ENCODE results near the gene NLRP2B.

NLRP2B gene

DNA sequence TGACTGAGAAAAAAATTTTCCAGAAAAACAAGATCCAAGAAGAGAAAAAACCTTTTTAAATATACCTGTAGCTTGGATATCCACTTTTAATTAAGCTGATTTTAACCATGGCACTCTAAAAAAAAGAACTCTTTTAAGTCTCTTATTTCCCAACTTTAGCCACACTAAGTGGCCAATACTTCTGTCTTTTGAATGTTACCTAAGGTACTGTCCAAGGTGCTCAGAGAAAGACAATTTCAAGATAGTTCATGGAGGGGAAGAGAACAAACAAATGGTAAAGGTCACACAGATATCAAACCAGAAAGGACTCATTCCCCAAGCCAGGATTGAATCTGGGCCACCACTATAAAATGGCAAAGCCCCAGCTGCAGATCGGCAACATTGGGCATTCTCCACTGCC lies 10.1 kb downstream of the NLRP2B start:
- Histone ChIP-seq H3K4me2 (ENCODE audit: low read depth, low read length, poor library complexity, severe bottlenecking) (no peak overlapping the region), H3K79me2 (ENCODE audit: insufficient read depth, low read length) (no peaks in the 10 kb centered on the region), H3K9ac (ENCODE audit: low read length) (no peak overlapping the region), H3K36me3 (ENCODE audit: low read length) (no peaks in the 10 kb centered on the region), H3K27ac (ENCODE audit: low read depth, low read length) (no peak overlapping the region), H3K4me3 (ENCODE audit: insufficient read depth, low read length, poor library complexity, severe bottlenecking) (no peak overlapping the region), H3K27me3 (ENCODE audit: low read length) (no peaks in the 10 kb centered on the region), H2AFZ (ENCODE audit: low read depth, low read length, severe bottlenecking) (no peak overlapping the region), H4K20me1 (ENCODE audit: low read depth, low read length) (no peaks in the 10 kb centered on the region), H3F3A (ENCODE audit: insufficient read depth) (no peaks in the 10 kb centered on the region), H3K9me2 (replicated peaks; ENCODE audit: insufficient read depth, low read length) (no peaks in the 10 kb centered on the region), H3K9me3 (ENCODE audit: insufficient read depth, low read length) (no peaks in the 10 kb centered on the region)
- TF ChIP-seq, protein P1, sequence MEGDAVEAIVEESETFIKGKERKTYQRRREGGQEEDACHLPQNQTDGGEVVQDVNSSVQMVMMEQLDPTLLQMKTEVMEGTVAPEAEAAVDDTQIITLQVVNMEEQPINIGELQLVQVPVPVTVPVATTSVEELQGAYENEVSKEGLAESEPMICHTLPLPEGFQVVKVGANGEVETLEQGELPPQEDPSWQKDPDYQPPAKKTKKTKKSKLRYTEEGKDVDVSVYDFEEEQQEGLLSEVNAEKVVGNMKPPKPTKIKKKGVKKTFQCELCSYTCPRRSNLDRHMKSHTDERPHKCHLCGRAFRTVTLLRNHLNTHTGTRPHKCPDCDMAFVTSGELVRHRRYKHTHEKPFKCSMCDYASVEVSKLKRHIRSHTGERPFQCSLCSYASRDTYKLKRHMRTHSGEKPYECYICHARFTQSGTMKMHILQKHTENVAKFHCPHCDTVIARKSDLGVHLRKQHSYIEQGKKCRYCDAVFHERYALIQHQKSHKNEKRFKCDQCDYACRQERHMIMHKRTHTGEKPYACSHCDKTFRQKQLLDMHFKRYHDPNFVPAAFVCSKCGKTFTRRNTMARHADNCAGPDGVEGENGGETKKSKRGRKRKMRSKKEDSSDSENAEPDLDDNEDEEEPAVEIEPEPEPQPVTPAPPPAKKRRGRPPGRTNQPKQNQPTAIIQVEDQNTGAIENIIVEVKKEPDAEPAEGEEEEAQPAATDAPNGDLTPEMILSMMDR (IDR thresholded peaks at IDR 0.05; ENCODE audit: insufficient read depth, low read length, poor library complexity, severe bottlenecking): no peak
- no peak for TF ChIP-seq EZH2phosphoT487 (conservative IDR thresholded peaks at IDR 0.05; ENCODE audit: low read length)

DNA sequence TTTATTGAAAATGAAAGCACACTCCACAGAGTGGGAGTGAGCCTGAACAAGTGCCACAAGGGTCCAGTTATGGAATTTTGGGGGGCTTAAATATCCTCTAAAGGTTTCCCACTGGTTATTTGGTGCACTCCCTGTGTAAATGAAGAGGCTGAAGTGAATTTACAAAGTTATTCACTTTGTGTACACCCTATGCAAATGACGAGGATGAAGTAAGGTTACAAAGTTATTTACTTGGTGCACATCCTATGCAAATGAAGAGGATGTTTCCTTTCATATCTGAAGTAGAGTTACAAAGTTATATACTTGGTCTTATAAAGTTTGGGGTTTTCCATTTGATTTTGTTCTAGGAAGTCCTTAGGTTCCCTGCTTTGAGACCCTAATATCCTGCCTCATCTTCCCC lies 13.1 kb downstream of the NLRP2B start:
- Histone ChIP-seq H3K9ac (ENCODE audit: low read length) (no peak overlapping the region), H3K36me3 (ENCODE audit: low read length) (no peaks in the 10 kb centered on the region), H3K4me3 (ENCODE audit: insufficient read depth, low read length, poor library complexity, severe bottlenecking) (no peak overlapping the region), H3K79me2 (ENCODE audit: insufficient read depth, low read length) (no peaks in the 10 kb centered on the region), H4K20me1 (ENCODE audit: low read depth, low read length) (no peaks in the 10 kb centered on the region), H3F3A (ENCODE audit: insufficient read depth) (no peaks in the 10 kb centered on the region), H3K27ac (ENCODE audit: low read depth, low read length) (no peak overlapping the region), H3K4me2 (ENCODE audit: low read depth, low read length, poor library complexity, severe bottlenecking) (no peak overlapping the region), H3K9me2 (replicated peaks; ENCODE audit: insufficient read depth, low read length) (no peaks in the 10 kb centered on the region), H2AFZ (ENCODE audit: low read depth, low read length, severe bottlenecking) (no peak overlapping the region), H3K27me3 (ENCODE audit: low read length) (no peaks in the 10 kb centered on the region), H3K9me3 (ENCODE audit: insufficient read depth, low read length) (no peaks in the 10 kb centered on the region)
- TF ChIP-seq EZH2phosphoT487 (conservative IDR thresholded peaks at IDR 0.05; ENCODE audit: low read length): no peak

DNA sequence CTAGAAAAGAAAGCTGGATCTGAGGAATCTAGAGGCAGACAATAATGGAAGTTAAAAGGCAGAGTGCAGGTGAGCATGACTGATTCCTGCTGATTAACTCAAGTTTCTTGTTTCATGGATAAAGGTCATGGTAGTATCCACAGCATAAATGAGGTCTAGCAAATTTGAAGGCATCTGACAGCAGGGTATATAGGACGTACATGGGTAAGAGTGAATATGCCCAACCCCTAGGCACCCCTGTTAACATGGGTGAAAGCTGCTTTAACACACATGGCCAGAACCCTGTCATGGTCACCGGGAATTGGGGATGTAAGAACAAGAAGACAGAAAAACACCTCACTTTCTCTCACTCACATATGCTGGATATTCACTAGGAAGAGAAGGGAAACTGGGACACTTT lies 25.0 kb downstream of the NLRP2B start:
- TF ChIP-seq EZH2phosphoT487 (conservative IDR thresholded peaks at IDR 0.05; ENCODE audit: low read length): no peak
- TF ChIP-seq, protein P1 (IDR thresholded peaks at IDR 0.05; ENCODE audit: insufficient read depth, low read length, poor library complexity, severe bottlenecking): no peak
- no peaks in the 10 kb centered on the region for H3K9me3 ChIP-seq (ENCODE audit: insufficient read depth, low read length)

DNA sequence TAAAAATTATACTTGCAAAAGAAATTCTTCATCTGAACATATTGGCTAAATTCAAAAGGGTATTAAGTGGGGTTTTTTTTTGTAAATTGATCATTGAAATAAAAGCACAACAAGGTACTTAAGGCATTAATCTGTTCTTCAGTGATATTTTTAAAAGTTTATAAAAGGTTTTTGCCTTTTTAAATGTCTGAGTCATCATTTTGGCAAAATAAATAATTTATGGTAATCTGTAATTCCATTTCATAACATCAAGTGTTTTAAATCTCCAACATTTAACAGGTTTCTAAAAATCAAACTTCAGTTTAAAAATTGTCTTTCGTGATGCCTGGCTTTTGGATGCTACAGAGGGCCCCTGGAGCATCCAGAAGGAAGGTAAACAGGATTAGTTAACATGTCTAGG lies 27.4 kb downstream of the NLRP2B start:
- no peaks in the 10 kb centered on the region for H4K20me1 ChIP-seq (ENCODE audit: low read depth, low read length)
- no peaks in the 10 kb centered on the region for H3K9me3 ChIP-seq (ENCODE audit: insufficient read depth, low read length)
- H2AFZ ChIP-seq (ENCODE audit: low read depth, low read length, severe bottlenecking): no peak overlapping the region
- H3K36me3 ChIP-seq (ENCODE audit: low read length): no peaks in the 10 kb centered on the region
- TF ChIP-seq, protein P1 (IDR thresholded peaks at IDR 0.05; ENCODE audit: insufficient read depth, low read length, poor library complexity, severe bottlenecking): no peak
- no peak for TF ChIP-seq EZH2phosphoT487 (conservative IDR thresholded peaks at IDR 0.05; ENCODE audit: low read length)
- H3F3A ChIP-seq (ENCODE audit: insufficient read depth): no peaks in the 10 kb centered on the region
- no peak overlapping the region for H3K4me2 ChIP-seq (ENCODE audit: low read depth, low read length, poor library complexity, severe bottlenecking)
- no peak overlapping the region for H3K9ac ChIP-seq (ENCODE audit: low read length)
- no peaks in the 10 kb centered on the region for H3K79me2 ChIP-seq (ENCODE audit: insufficient read depth, low read length)
- H3K27ac ChIP-seq (ENCODE audit: low read depth, low read length): no peak overlapping the region
- H3K9me2 ChIP-seq (replicated peaks; ENCODE audit: insufficient read depth, low read length): no peaks in the 10 kb centered on the region
- no peak overlapping the region for H3K4me3 ChIP-seq (ENCODE audit: insufficient read depth, low read length, poor library complexity, severe bottlenecking)
- H3K27me3 ChIP-seq (ENCODE audit: low read length): no peaks in the 10 kb centered on the region

More for the DNA sequence above, 25.0 kb downstream of the NLRP2B start:
- no peak overlapping the region for H2AFZ ChIP-seq (ENCODE audit: low read depth, low read length, severe bottlenecking)
- H3K36me3 ChIP-seq (ENCODE audit: low read length): no peaks in the 10 kb centered on the region
- no peaks in the 10 kb centered on the region for H3F3A ChIP-seq (ENCODE audit: insufficient read depth)
- no peak overlapping the region for H3K4me3 ChIP-seq (ENCODE audit: insufficient read depth, low read length, poor library complexity, severe bottlenecking)
- H3K27ac ChIP-seq (ENCODE audit: low read depth, low read length): no peak overlapping the region
- no peak overlapping the region for H3K9ac ChIP-seq (ENCODE audit: low read length)
- no peaks in the 10 kb centered on the region for H3K27me3 ChIP-seq (ENCODE audit: low read length)
- no peaks in the 10 kb centered on the region for H3K79me2 ChIP-seq (ENCODE audit: insufficient read depth, low read length)
- H4K20me1 ChIP-seq (ENCODE audit: low read depth, low read length): no peaks in the 10 kb centered on the region
- no peak overlapping the region for H3K4me2 ChIP-seq (ENCODE audit: low read depth, low read length, poor library complexity, severe bottlenecking)
- H3K9me2 ChIP-seq (replicated peaks; ENCODE audit: insufficient read depth, low read length): no peaks in the 10 kb centered on the region
